Frontal cortex (tissue), 4 donors: Measurements from ENCODE around the gene PALLD. TPM values are rescaled to one million over a fixed set of nuclear protein-coding genes. Genes with fewer than 3 reads are reported as not detected.
"Not testable (repeated sequence)": the region's sequence is repeated elsewhere in the genome, so short reads cannot be mapped to it uniquely, and the experiment has no call there.

ENCODE experiments used
- DNase-seq, 2 donors: peaks; one replicate each; pipeline ENCODE4 v3.0.0; 2012; ENCODE audit warnings: low spot score in 2 of 2
- FAIRE-seq: peaks from 2 replicates; lab custom pipeline; 2012; peaks lifted over from hg19 to GRCh38; lab: Jason Lieb, UNC
- small RNA-seq: library from RNA; depleted of rRNA; stranded (forward); fragments of <200 nt; gene quantifications from one replicate; pipeline ENCODE3, GENCODE V24; 2014
- total RNA-seq: library from RNA; depleted of rRNA; stranded (reverse); fragments of >200 nt; gene quantifications from one replicate; pipeline ENCODE4 v1.2.3, GENCODE V29; 2014
- donor health status: control.
- donor health status: control.
- donor health status: control.

Gene PALLD
- total RNA-seq, 1 donor from 2014 or later: 17.1 TPM

DNA sequence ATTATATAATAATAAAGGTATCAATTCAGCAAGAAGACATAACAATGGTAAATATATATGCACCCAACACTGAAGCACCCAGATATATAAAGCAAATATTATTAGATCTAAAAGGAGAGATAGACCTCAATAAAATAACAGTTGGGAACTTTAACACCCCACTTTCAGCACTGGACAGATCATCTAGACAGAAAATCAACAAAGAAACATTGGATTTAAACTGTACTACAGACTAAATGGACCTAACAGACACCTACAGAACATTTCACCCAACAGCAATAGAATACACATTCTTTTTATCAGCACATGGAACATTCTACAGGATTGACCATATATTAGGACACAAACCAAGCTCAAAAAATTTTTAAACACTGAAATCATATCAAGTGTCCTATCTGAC, 436.6 kb downstream of the PALLD start:
- FAIRE-seq: no peak
- DNase-seq: no peak

DNA sequence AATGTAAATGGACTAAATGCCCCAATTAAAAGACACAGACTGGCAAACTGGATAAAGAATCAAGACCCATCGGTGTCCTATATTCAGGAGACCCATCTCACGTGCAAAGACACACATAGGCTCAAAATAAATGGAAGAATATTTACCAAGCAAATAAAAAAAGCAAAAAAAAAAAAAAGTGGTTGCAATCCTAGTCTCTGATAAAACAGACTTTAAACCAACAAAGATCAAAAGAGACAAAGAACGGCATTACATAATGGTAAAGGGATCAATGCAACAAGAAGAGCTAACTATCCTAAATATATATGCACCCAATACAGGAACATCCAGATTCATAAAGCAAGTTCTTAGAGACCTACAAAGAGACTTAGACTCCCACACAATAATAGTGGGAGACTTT, 440.6 kb downstream of the PALLD start:
- not testable (repeated sequence) for DNase-seq, FAIRE-seq

GRCh38 chr4:168942985-168943384, 446.1 kb downstream of the PALLD start:
- DNase-seq: no peak
- no peak for FAIRE-seq

DNA sequence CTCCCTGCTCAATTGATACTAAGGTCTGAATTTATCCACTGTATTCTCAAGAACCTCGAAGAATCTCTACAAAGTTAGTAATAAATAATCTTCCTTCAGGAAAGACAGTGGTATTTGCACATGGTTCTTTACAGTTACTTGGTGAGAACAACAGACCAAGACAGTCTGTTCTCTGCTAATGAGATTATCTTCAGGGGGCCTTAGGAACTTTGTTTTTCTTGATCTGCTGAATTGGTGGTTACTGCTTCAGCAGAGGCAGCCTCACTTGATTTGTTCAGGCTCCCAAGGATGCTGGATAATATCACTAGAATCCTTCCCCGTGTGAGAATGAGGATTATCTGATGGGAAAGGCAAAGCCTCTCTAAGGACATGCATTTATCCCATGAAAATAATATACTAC, 448.4 kb downstream of the PALLD start:
- DNase-seq: no peak
- FAIRE-seq: no peak

DNA sequence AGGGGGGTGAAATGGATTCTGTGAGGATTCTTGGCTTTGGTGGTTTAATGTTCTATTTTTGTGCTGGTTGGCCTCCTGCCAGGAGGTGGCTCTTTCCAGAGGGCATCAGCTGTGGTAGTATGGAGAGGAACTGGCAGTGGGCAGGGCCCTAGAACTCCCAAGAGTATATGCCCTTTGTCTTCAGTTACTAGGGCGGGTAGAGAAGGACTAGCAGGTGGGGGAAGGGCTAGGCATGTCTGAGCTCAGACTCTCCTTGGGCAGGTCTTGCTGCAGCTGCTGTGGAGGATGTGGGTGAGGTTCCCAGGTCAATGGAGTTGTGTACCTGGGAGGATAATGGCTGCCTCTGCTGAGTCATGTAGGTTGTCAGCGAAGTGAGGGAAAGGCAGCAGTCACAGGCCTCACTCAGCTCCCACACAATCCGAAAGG, 456.0 kb downstream of the PALLD start:
- FAIRE-seq, DNase-seq: not testable (repeated sequence)

DNA sequence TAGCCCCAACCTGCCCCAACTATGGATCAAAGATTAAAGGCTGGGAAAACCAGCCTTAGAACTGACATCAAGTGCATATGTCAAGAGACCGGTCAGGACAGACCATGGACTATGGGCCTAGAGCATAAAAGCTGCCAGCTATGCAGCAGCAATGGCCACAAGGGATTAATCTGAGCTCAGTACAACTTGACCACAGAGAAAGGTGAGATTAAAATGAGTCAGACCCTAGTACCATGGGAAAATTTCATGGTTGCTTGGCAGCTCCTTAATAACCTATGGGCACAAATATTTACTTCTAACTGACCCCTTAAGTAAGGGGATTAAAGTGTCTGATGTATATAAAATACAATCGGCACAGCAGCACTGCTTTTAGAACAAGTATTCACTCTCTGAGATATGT, 458.8 kb downstream of the PALLD start:
- no peak for FAIRE-seq
- no peak for DNase-seq

DNA sequence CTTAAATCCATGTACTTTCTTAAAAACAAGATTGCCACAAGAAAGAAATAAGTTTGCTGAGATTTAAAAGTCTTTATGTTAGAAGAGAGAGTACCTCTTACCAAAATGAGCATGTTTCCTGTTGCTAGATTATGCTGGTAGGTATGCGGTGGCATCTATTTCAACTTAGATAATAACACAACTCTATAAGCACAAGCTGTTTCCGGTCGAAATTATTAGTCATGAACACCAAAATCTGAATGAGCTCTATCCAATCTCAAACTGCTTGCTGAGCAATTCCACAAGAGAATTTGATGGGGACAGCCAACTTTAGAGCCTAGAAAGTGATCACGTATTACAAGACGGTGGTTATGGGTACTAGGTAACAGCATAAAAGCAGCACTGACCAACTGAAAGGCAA, 463.9 kb downstream of the PALLD start:
- no peak for DNase-seq

GRCh38 chr4:168972596-168972995, 475.7 kb downstream of the PALLD start:
- FAIRE-seq (no peak), DNase-seq (no peak)

More for the DNA sequence above, 463.9 kb downstream of the PALLD start:
- FAIRE-seq: no peak

Small RNA genes lying within 50 kb of the gene (small RNA-seq; reads per million reads assigned to genes)
- gene RF00432 (not detected), gene RNU6-1336P (not detected), gene RNU6-853P (not detected)

Other genes starting within 250 kb of the PALLD start
- gene DDX60, start 178.3 kb upstream of the PALLD start, total RNA-seq: 3.3 TPM
- 2.9 TPM for gene DDX60L, start 16.6 kb upstream of the PALLD start, total RNA-seq